ENCODE results near the gene PPP1R26.

Gene PPP1R26

DNA sequence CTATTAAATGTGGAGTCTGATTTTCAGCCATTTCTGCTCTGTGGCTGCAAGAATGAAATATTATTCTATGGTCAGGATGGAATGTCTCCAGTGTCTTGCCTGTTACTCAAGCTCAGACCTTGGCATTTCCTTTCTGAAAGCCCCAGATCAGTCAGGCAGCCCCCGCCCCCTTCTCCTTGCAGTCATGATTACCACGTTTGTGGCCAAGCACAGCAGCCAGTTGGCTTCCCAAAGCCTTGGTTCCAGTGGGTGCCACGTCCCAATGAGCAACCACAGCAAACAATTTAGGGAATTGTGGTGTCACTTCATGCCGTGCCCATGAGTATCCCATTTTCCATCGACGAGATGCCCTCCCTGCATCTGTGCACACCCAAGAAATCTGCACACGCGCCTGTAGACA lies 56.6 kb downstream of the PPP1R26 start:
- TF ChIP-seq CTCF (IDR thresholded peaks at IDR 0.05; ENCODE audit: control insufficient read depth, insufficient read depth, low read depth, low read length, missing control alignments): no peak
- peak; percentile 51 for DNase-seq (ENCODE audit: low read depth)

More for the DNA sequence above, 56.6 kb downstream of the PPP1R26 start:
- H3K4me3 ChIP-seq (ENCODE audit: control insufficient read depth, low read depth, low read length): no peak overlapping the region

Measured in AG09309 (cell line).